Chondrocyte (in vitro differentiated cells): ENCODE results near the gene GTPBP4. TPM values are rescaled to one million over a fixed set of nuclear protein-coding genes. Genes with fewer than 3 reads are reported as not detected.

Experiments used
- DNase-seq: peaks from one replicate; pipeline ENCODE4 v3.0.0; 2021; ENCODE audit warnings: mixed read lengths, low spot score
- H3K27ac Mint-ChIP-seq: one replicate; pipeline ENCODE4 v1.8.0; 2021; ENCODE audit warnings: mild to moderate bottlenecking, moderate library complexity, mixed read lengths; ENCODE audit not compliant: unreplicated experiment
- H3K27me3 Mint-ChIP-seq: 2 replicates; pipeline ENCODE4 v1.8.0; 2021; ENCODE audit warnings: low read depth, mixed read lengths
- H3K36me3 Mint-ChIP-seq: 2 replicates; pipeline ENCODE4 v1.8.0; 2021; ENCODE audit warnings: low read depth, mixed read lengths
- H3K4me1 Mint-ChIP-seq: 2 replicates; pipeline ENCODE4 v1.8.0; 2021; ENCODE audit warnings: low read depth, mild to moderate bottlenecking, mixed read lengths
- H3K4me3 Mint-ChIP-seq: one replicate; pipeline ENCODE4 v1.8.0; 2021; ENCODE audit warnings: mild to moderate bottlenecking, moderate library complexity, mixed read lengths; ENCODE audit not compliant: unreplicated experiment
- H3K9me3 Mint-ChIP-seq: 2 replicates; pipeline ENCODE4 v1.8.0; 2021; ENCODE audit warnings: low read depth, mixed read lengths
- total RNA-seq: library from RNA; stranded (reverse); gene quantifications from 3 replicates; pipeline ENCODE4 v1.2.1, GENCODE V29; 2021
- TF ChIP-seq, protein P1 (sequence below): fragments of 200-600 bp; sonication (generic); IDR thresholded peaks from 2 replicates; pipeline ENCODE4 v1.5.0; 2021; ENCODE audit warnings: antibody characterized with exemption, mild to moderate bottlenecking, moderate library complexity

GTPBP4 gene
- total RNA-seq, 1 donor from 2014 or later: 48.5 TPM

GRCh38 chr10:958856-959255 is 29.4 kb upstream of the GTPBP4 start:
- Mint-ChIP-seq H3K27ac (no peak overlapping the region), H3K9me3 (no peaks in the 10 kb centered on the region), H3K4me1 (no peaks in the 10 kb centered on the region), H3K27me3 (peaks cover 15% of the 10 kb centered on the region), H3K36me3 (peaks cover 2% of the 10 kb centered on the region), H3K4me3 (no peak overlapping the region)
- TF ChIP-seq, protein P1, sequence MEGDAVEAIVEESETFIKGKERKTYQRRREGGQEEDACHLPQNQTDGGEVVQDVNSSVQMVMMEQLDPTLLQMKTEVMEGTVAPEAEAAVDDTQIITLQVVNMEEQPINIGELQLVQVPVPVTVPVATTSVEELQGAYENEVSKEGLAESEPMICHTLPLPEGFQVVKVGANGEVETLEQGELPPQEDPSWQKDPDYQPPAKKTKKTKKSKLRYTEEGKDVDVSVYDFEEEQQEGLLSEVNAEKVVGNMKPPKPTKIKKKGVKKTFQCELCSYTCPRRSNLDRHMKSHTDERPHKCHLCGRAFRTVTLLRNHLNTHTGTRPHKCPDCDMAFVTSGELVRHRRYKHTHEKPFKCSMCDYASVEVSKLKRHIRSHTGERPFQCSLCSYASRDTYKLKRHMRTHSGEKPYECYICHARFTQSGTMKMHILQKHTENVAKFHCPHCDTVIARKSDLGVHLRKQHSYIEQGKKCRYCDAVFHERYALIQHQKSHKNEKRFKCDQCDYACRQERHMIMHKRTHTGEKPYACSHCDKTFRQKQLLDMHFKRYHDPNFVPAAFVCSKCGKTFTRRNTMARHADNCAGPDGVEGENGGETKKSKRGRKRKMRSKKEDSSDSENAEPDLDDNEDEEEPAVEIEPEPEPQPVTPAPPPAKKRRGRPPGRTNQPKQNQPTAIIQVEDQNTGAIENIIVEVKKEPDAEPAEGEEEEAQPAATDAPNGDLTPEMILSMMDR: no peak
- no peak for DNase-seq

DNA sequence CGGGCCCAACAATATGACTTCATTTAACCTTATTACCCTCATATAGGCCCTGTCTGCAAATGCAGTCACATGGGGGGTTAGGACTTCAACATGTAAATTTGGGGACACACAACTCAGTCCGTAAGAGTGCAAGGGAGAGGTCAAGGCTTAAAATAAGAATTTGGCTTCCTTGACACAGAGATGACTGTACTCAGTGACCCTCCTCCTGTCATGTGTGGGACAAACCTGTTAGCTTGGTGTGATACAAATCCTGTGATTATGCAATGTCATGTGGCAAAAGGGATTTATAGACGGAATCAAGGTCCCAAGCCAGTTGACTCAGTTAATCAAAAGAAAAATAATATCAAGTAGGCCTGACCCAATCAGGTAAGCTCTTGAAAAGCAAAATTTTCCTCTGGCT is 25.9 kb upstream of the GTPBP4 start:
- Mint-ChIP-seq H3K27ac (no peak overlapping the region), H3K4me1 (no peaks in the 10 kb centered on the region), H3K36me3 (peaks cover 2% of the 10 kb centered on the region), H3K27me3 (peaks cover 7% of the 10 kb centered on the region), H3K9me3 (no peaks in the 10 kb centered on the region), H3K4me3 (no peak overlapping the region)
- no peak for DNase-seq
- TF ChIP-seq, protein P1: no peak

- TF ChIP-seq, protein P1: no peak
- H3K27me3 Mint-ChIP-seq: peaks cover 7% of the 10 kb centered on the region
- DNase-seq: no peak
- no peaks in the 10 kb centered on the region for H3K4me1 Mint-ChIP-seq
- no peak overlapping the region for H3K27ac Mint-ChIP-seq
- H3K4me3 Mint-ChIP-seq: no peak overlapping the region
- H3K36me3 Mint-ChIP-seq: peaks cover 2% of the 10 kb centered on the region
- no peaks in the 10 kb centered on the region for H3K9me3 Mint-ChIP-seq
These were observed 25.0 kb upstream of the GTPBP4 start for GRCh38 chr10:963186-963585.

DNA sequence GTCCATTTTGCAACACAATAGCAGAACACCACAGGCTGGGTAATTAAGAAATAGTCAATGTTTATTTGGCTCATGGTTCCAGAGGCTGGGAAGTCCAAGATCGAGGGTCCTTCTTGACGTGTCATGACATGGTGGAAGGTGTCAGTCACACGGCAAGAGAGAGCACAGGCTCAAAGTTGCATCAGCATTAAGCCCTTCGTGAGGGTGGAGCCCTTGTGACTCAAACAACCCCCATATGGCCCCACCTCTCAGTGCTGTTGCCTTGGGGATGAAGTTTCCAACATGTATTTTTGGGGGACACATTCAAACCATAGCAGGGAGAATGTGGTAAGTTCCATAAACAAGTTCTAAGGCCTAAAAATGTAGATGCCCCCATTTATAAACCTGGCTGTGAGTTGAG is 24.6 kb upstream of the GTPBP4 start:
- H3K36me3 Mint-ChIP-seq: peaks cover 2% of the 10 kb centered on the region
- H3K27me3 Mint-ChIP-seq: peaks cover 5% of the 10 kb centered on the region
- H3K9me3 Mint-ChIP-seq: no peaks in the 10 kb centered on the region
- DNase-seq: no peak
- TF ChIP-seq, protein P1: no peak
- no peak overlapping the region for H3K27ac Mint-ChIP-seq
- H3K4me3 Mint-ChIP-seq: no peak overlapping the region
- H3K4me1 Mint-ChIP-seq: no peaks in the 10 kb centered on the region

DNA sequence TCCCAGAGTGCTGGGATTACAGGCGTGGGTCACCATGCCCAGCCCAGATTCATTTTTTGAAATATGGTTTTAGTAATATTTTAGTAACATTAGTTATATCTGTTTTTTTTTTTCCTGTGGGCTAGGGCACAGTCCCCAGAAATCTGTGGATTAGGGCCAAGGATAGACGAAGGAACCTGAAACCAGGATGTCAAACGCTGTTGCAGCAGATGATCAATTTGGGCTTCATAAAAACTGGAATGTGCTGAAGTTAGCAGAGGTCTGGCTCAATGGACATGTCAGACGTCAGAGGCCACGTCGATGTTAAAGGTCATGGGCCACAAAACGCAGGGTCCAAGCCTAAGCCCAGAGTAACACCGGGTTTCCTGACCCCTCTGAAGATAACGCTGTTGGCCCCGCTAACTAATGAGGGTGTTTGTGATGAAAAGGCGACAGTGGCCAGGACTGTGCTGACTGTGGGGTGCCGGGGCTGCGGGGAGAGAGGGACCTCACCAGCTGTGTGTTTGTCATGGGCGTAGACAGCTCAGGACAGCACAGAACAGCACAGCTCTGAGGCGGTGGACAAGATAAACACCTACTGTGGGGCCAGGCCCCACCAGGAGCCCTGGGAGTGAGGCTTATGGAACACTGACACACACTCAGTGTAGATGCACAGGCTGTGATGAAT is 23.8 kb upstream of the GTPBP4 start:
- DNase-seq: no peak
- TF ChIP-seq, protein P1: no peak
- Mint-ChIP-seq H3K4me3 (no peak overlapping the region), H3K4me1 (no peaks in the 10 kb centered on the region), H3K36me3 (peaks cover 2% of the 10 kb centered on the region), H3K27me3 (peaks cover 4% of the 10 kb centered on the region), H3K27ac (no peak overlapping the region), H3K9me3 (no peaks in the 10 kb centered on the region)
